Heart left ventricle (tissue), 16 donors: Measurements from ENCODE around the gene KBTBD3. TPM values are rescaled to one million over a fixed set of nuclear protein-coding genes. Genes with fewer than 3 reads are reported as not detected.

Experiments
- ATAC-seq, 4 donors: fragments of 200-7000 bp; cut with Tn5 transposase; one replicate each; pipeline ENCODE4 v1.9.1; 2020 to 2022; ENCODE audit warnings: moderate library complexity in 4 of 4, mild to moderate bottlenecking in 3 of 4, moderate number of reproducible peaks in 1 of 4
- DNase-seq, 5 donors: peaks; one replicate each; pipeline ENCODE4 v3.0.0-alpha.2; 2020
- H3K27ac ChIP-seq, 12 donors: fragments of 200-600 bp; sonication (generic) in 4 of 12; one replicate each; pipeline versions ENCODE4 v1.5.0 to v1.8.0; 2016 to 2022; ENCODE audit warnings: mild to moderate bottlenecking in 2 of 12
- H3K27me3 ChIP-seq, 9 donors: fragments of 200-600 bp; sonication (generic) in 2 of 9; one replicate each; pipeline versions ENCODE4 v1.5.1 to v1.8.0; 2016 to 2022; ENCODE audit warnings: mild to moderate bottlenecking in 3 of 9
- H3K36me3 ChIP-seq, 9 donors: fragments of 200-600 bp; sonication (generic) in 2 of 9; one replicate each; pipeline versions ENCODE4 v1.5.0 to v1.8.0; 2018 to 2022; ENCODE audit warnings: mild to moderate bottlenecking in 2 of 9
- H3K4me1 ChIP-seq, 12 donors: fragments of 200-600 bp; sonication (generic) in 4 of 12; one replicate each; pipeline versions ENCODE4 v1.5.0 to v1.8.0; 2016 to 2022; ENCODE audit warnings: mild to moderate bottlenecking in 3 of 12
- H3K4me3 ChIP-seq, 12 donors: fragments of 200-600 bp; sonication (generic) in 4 of 12; one replicate each; pipeline versions ENCODE4 v1.5.0 to v1.8.0; 2017 to 2022; ENCODE audit warnings: mild to moderate bottlenecking in 9 of 12, moderate library complexity in 4 of 12
- H3K9me3 ChIP-seq, 12 donors: fragments of 200-600 bp; sonication (generic) in 4 of 12; one replicate each; pipeline versions ENCODE4 v1.5.0 to v1.8.0; 2016 to 2022; ENCODE audit warnings: mild to moderate bottlenecking in 1 of 12
- CTCF ChIP-seq, 12 donors: fragments of 200-600 bp; sonication (generic) in 4 of 12; IDR thresholded peaks; one replicate each; pipeline versions ENCODE4 v1.5.0 to v1.8.0; 2018 to 2022; ENCODE audit warnings: antibody characterized with exemption in 12 of 12, mild to moderate bottlenecking in 5 of 12
- POLR2A ChIP-seq, 2 donors: fragments of 450-650 bp; IDR thresholded peaks; one replicate each; pipeline ENCODE4 v1.6.1; 2017; ENCODE audit warnings: antibody characterized with exemption in 2 of 2, mild to moderate bottlenecking in 2 of 2, moderate library complexity in 2 of 2
- WGBS, 4 donors: extraction: QIAGEN DNeasy Blood & Tissue Kit in 2 of 4; methylation state at CpG; one replicate each; pipeline versions ENCODE4 v1.1.5 to v1.1.7; 2013 to 2018; 5-methylcytosine and 5-hydroxymethylcytosine counted together
- intact Hi-C, 10 donors: fragments of 100-400 bp; cut with DNase I; formaldehyde crosslinking; loops; one replicate each; pipeline versions ENCODE4 v1.11.1 to v1.14.2; 2022
- polyA plus RNA-seq, 2 donors: library from polyadenylated mRNA; stranded (reverse); fragments of 200-250 nt; gene quantifications; one replicate each; pipeline ENCODE4 v1.2.3, GENCODE V29; 2013
- total RNA-seq, 9 donors: library from RNA; depleted of rRNA in 2 of 9; stranded (reverse); fragments of >200 nt in 2 of 9; fragmentation: NEBNext Ultra II Directional in 3 of 9; extraction: Animal tissue kit (Norgen Biotek cat#: 25700) in 3 of 9; gene quantifications; one replicate each; pipeline versions ENCODE4 v1.1.0 to v1.2.4, GENCODE V29; 2016 to 2023
- donor health status: ischemic (EF 13 %, LVEDD 7.1; RV severe dilation, severe dysfunction).
- donor health status: healthy with polysubstance abuse.
- donor health status: DM: no; HTN: yes; CAD: no.
- donor health status: DM: no; HTN: no; CAD: no.
- donor health status: ischemic (EF 25% LVEDD 6.9; RV normal size, moderate dysfunction).
- donor health status: ischemic (EF 25% LVEDD 5.7; RV mildly dilated, moderate dysfunction).
- donor health status: healthy.
- donor health status: DM: yes; HTN: yes; CAD: no.
- donor health status: ischemic (EF 35%, LVEDD 5.7; RV mildly dilated, moderate dysfunction).
- donor health status: nonischemic (EF 11% LVEDD 7.7; RV severe dilation, severe dysfunction).
- donor health status: DM: yes; HTN: yes; CAD: no.
- donor health status: PGD.
- donor health status: ischemic (EF 29% LVEDD 5.4; RV normal size, mild dysfunction).
- donor health status: nonischemic (EF 23%, LVEDD 6.1; RV moderate dilation, normal function).

Gene KBTBD3
- total and polyA plus RNA-seq, 11 donors, result 2.8 to 17.3 (median 9.1) TPM

- 79 to 91% (median 81%) methylated on average over 3 of the region's 3 CpGs for WGBS, 4 donors
- Histone ChIP-seq H3K4me3 (no peak overlapping the region), H3K36me3 (peaks cover 0 to 67% (median 55%) of the 10 kb centered on the region in 9 donors), H3K27ac (no peak overlapping the region), H3K27me3 (no peaks in the 10 kb centered on the region), H3K9me3 (no peaks in the 10 kb centered on the region), H3K4me1 (peaks cover 0 to 40% (median 26%) of the 10 kb centered on the region in 12 donors)
- TF ChIP-seq CTCF (IDR thresholded peaks at IDR 0.05), result no peak
- TF ChIP-seq POLR2A (IDR thresholded peaks at IDR 0.05), result no peak
- ATAC-seq, result no peak
- intact Hi-C loops, result no loop called here
- DNase-seq, result no peak
Observed at GRCh38 chr11:106091480-106092123, 14.5 kb upstream of the KBTBD3 start.

GRCh38 chr11:106088896-106089295 lies 11.7 kb upstream of the KBTBD3 start:
- TF ChIP-seq CTCF (IDR thresholded peaks at IDR 0.05), result no peak
- Histone ChIP-seq H3K4me3 (no peak overlapping the region), H3K27me3 (no peaks in the 10 kb centered on the region), H3K36me3 (peaks cover 0 to 56% (median 45%) of the 10 kb centered on the region in 9 donors), H3K9me3 (no peaks in the 10 kb centered on the region), H3K27ac (no peak overlapping the region), H3K4me1 (peaks cover 0 to 47% (median 28%) of the 10 kb centered on the region in 12 donors)
- 70 to 77% (median 74%) methylated on average over 4 of the region's 4 CpGs for WGBS, 4 donors
- intact Hi-C loops, result no loop called here
- ATAC-seq (no peak), DNase-seq (no peak)

GRCh38 chr11:106087815-106088435 lies 10.8 kb upstream of the KBTBD3 start:
- 39 to 45% (median 44%) methylated on average over 9 of the region's 9 CpGs for WGBS, 4 donors
- DNase-seq, result peak in 3 of 5 donors; percentile 15 to 28 (median 23)
- ATAC-seq, result peak in 1 of 4 donors; percentile 67
- Histone ChIP-seq H3K9me3 (no peaks in the 10 kb centered on the region), H3K36me3 (peaks cover 0 to 56% (median 45%) of the 10 kb centered on the region in 9 donors), H3K4me3 (no peak overlapping the region), H3K27me3 (no peaks in the 10 kb centered on the region), H3K4me1 (peaks cover 0 to 53% (median 28%) of the 10 kb centered on the region in 12 donors), H3K27ac (peak overlapping the region in 1 of 12 donors; percentile 4)
- intact Hi-C loops, result no loop called here
- TF ChIP-seq POLR2A (IDR thresholded peaks at IDR 0.05), result no peak
- peak; percentile 60 to 86 (median 78) for TF ChIP-seq CTCF (IDR thresholded peaks at IDR 0.05)

- DNase-seq (no peak), ATAC-seq (no peak)
- Histone ChIP-seq H3K9me3 (no peaks in the 10 kb centered on the region), H3K4me3 (no peak overlapping the region), H3K36me3 (peaks cover 0 to 56% (median 45%) of the 10 kb centered on the region in 9 donors), H3K4me1 (peaks cover 0 to 61% (median 35%) of the 10 kb centered on the region in 12 donors), H3K27ac (peak overlapping the region in 2 of 12 donors; percentile 1 to 3), H3K27me3 (no peaks in the 10 kb centered on the region)
- 48 to 63% (median 52%) methylated on average over 2 of the region's 2 CpGs for WGBS, 4 donors
- no peak for TF ChIP-seq CTCF (IDR thresholded peaks at IDR 0.05)
- no peak for TF ChIP-seq POLR2A (IDR thresholded peaks at IDR 0.05)
- intact Hi-C loops, result no loop called here
Observed at GRCh38 chr11:106086850-106087249, 9.7 kb upstream of the KBTBD3 start.
